Measurements from ENCODE around the gene DRGX.

DNA sequence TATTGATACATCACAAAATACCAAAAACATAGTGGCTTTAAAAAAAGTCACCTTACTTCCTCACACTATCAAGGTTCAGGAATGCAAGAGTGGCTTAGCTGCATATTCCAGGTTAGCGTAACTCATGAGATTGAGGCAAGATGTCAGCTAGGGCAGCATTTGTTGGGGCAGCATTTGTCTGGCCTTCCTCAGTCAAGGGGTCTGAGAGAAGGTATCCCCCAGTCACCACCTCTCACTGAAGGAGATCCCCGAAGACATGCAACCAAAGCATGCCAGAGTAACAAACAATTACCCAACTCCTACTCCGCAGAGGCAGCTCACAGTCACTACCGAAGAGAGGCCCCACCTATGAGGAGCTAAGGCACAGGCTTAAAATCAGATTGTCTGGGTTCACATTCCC lies 48.5 kb downstream of the DRGX start:
- TF ChIP-seq, protein P1, sequence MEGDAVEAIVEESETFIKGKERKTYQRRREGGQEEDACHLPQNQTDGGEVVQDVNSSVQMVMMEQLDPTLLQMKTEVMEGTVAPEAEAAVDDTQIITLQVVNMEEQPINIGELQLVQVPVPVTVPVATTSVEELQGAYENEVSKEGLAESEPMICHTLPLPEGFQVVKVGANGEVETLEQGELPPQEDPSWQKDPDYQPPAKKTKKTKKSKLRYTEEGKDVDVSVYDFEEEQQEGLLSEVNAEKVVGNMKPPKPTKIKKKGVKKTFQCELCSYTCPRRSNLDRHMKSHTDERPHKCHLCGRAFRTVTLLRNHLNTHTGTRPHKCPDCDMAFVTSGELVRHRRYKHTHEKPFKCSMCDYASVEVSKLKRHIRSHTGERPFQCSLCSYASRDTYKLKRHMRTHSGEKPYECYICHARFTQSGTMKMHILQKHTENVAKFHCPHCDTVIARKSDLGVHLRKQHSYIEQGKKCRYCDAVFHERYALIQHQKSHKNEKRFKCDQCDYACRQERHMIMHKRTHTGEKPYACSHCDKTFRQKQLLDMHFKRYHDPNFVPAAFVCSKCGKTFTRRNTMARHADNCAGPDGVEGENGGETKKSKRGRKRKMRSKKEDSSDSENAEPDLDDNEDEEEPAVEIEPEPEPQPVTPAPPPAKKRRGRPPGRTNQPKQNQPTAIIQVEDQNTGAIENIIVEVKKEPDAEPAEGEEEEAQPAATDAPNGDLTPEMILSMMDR (IDR thresholded peaks at IDR 0.05): no peak
- TF ChIP-seq EP300 (IDR thresholded peaks at IDR 0.05): no peak
- no peak for TF ChIP-seq POLR2A (IDR thresholded peaks at IDR 0.05)
